GM10847 (cell line): Measurements from ENCODE around the gene LTBP1.

Source experiments
- POLR2A ChIP-seq: IDR thresholded peaks from 2 replicates; pipeline ENCODE4 v1.6.1; 2011; ENCODE audit not compliant: insufficient read length; ENCODE audit errors: extremely low read depth

LTBP1 gene

GRCh38 chr2:33430077-33430476 lies 483.3 kb downstream of the LTBP1 start:
- no peak for TF ChIP-seq POLR2A

GRCh38 chr2:33430856-33431255 lies 484.1 kb downstream of the LTBP1 start:
- TF ChIP-seq POLR2A: no peak

GRCh38 chr2:33432871-33433270 lies 486.1 kb downstream of the LTBP1 start:
- TF ChIP-seq POLR2A: no peak

GRCh38 chr2:33433279-33434235 lies 486.8 kb downstream of the LTBP1 start:
- TF ChIP-seq POLR2A: no peak

- no peak for TF ChIP-seq POLR2A
Measured at GRCh38 chr2:33435518-33435917, 488.8 kb downstream of the LTBP1 start.

- TF ChIP-seq POLR2A: no peak
Measured at GRCh38 chr2:33436083-33436482, 489.3 kb downstream of the LTBP1 start.

GRCh38 chr2:33437297-33437696 lies 490.5 kb downstream of the LTBP1 start:
- TF ChIP-seq POLR2A: no peak

- TF ChIP-seq POLR2A: no peak
Measured at GRCh38 chr2:33437815-33438214, 491.1 kb downstream of the LTBP1 start.

- no peak for TF ChIP-seq POLR2A
Measured at GRCh38 chr2:33441235-33441810, 494.6 kb downstream of the LTBP1 start.

- no peak for TF ChIP-seq POLR2A
Measured at GRCh38 chr2:33442528-33443079, 495.9 kb downstream of the LTBP1 start.

- no peak for TF ChIP-seq POLR2A
Measured at GRCh38 chr2:33443274-33443829, 496.6 kb downstream of the LTBP1 start.

GRCh38 chr2:33444967-33445366 lies 498.2 kb downstream of the LTBP1 start:
- TF ChIP-seq POLR2A: no peak

- no peak for TF ChIP-seq POLR2A
Measured at GRCh38 chr2:33448220-33448899, 501.6 kb downstream of the LTBP1 start.
